NCI-H69 (cell line): ENCODE data around the gene CCDC102A.

ENCODE experiments used
- DNase-seq: peaks from one replicate; lab custom pipeline; 2025; lab: John Stamatoyannopoulos, UW

CCDC102A gene

DNA sequence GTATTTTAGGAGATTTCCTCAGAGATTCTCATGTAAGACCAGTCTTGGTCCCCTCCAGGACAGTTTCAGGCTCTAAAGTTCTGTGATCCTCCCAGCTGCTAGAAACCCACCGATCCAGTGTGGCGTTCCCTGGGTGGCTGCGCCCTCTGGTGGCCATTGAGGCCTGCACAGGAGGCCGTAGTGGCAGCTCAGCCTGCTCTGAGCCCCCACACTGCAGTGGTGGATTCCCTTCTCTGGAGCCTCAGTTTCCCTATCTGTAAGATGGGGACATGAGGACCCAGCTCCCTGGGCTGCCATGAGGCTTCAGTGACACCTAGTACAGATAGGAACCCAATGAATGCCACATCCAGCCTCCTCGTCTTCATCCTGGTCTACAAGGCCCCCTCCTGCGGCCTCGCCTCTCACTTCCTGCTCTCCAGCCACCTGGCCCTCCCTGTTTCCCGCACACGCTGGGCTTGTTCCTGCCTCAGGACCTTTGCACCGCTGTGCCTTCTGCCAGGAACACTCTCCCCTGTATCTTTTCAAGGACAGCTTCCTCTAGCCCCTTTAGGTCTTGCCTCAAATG, 16.5 kb downstream of the CCDC102A start:
- DNase-seq = peak; percentile 69

DNA sequence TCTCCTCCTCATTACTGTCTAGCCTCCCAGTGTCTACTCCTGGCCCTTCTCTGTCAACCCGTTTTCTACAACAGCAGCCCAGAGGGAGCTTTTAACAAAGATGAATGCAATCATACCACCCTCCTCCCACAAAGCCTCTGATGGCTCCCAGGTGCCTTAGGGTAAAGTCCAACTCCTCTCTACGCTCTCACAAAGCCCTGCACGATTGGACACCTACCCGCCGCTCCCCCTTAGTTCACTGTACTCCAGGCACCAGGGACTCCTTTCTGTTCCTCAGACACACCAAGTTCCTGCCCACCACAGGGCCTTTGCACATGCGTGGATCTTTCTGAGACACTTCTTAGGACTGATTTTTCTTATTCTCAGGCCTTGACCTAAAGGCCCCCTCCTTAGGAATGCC, 17.4 kb downstream of the CCDC102A start:
- no peak for DNase-seq

DNA sequence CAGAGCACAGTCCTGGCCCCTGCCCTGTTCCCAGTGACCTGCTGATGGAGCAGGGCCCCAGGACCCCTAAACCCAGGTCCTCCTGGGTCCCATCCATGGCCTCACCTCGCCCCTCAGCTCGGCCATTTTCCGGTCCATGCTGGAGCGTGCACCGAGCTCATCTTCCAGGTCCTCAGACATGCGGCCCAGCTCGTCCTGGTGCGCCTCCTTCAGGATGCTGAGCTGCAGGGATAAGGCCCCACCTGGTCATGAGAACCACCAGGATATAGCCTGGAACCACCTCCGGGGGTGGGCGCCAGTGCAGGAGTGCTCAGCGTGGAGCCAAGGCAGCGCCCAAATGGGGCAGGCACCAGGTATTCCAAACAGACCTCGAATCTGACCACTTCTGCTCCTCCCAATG, 17.9 kb downstream of the CCDC102A start:
- no peak for DNase-seq

DNA sequence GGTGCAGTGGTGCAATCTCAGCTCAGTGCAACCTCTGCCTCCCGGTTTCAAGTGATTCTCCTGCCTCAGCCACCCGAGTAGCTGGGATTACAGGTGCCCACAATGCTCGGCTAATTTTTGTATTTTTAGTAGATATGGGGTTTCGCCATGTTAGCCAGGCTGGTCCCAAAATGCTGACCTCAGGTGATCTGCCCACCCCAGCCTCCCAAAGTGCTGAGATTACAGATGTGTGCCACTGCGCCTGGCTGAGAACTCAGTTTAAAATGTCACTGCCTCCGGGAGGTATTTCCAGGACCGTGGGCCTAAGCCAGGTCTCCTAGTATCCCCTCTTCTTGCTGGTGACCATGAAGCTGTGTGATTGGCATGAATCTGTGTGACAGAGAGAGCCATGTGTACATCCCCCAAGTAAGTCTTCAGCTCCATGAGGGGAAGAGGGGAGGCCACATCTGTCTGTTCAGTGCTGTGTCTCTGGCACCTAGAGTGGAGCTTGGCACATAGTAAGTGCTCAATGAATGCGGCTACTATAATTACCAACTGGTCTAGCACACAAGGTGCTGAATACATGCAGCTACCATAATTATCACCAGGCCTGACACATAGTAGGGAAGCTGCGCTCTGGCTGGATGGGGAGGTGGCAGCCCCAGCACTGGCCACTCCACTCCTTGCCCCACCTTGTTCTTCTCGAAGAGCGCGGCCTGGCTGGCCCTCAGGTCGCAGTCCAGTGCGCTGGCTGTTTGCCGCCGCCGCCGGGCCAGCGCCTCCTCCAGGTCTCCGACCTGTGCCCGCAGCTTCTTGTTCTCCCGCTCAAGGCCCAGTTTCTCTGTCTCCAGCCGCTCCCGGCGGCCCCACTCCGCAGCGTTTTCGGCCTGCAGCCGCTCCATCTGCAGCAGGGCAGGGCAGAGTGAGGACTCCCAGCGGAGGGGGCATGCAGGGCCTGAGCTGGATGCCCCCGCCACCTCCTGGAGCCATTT, 18.7 kb downstream of the CCDC102A start:
- DNase-seq = no peak

DNA sequence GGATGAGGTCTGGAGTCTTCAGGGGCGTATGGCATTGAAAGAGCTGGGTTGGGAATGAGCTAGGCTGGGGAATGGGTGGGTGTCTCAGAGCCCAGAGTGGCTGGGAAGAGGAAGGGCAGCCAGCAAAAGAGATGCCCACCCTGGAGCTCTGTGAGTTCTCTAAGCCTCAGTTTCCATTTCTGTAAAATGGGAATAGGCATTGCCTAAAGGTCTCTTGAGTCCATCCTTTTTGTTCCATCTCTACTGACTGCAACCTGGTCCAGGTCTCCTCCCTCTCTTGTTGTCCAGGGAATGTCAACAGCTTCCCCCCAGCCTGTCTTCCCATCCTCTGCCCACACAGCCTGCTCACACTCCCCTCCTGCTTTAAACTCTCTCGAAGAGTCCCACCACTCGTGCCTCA, 19.6 kb downstream of the CCDC102A start:
- DNase-seq = no peak

DNA sequence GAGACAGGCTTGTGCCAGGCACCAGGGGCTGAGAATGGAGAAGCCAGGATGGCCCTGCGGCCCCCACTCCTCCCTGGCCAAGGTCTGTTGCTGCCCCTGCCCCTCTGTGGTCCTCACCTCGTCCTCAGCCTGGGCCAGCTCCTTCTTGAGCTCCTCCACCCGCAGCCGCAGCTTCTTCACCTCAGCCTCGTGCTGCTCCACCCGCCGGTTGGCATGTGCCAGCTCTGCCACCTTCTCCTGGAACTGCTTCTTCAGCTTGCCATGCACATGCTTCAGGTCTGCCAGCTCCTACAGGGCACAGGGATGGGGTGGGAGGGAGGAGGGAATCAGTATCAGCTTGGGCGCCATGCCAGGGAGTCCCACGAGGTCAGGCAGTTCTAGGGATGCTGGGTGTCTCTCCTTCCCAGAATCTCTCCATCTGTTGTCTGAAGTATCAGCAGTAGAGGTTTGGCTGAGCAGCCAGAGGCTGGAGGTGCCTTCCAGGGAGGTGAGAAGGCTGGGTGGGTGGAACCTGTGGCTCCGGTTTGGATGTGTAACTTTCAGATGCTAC, 20.1 kb downstream of the CCDC102A start:
- peak; percentile 52 for DNase-seq

DNA sequence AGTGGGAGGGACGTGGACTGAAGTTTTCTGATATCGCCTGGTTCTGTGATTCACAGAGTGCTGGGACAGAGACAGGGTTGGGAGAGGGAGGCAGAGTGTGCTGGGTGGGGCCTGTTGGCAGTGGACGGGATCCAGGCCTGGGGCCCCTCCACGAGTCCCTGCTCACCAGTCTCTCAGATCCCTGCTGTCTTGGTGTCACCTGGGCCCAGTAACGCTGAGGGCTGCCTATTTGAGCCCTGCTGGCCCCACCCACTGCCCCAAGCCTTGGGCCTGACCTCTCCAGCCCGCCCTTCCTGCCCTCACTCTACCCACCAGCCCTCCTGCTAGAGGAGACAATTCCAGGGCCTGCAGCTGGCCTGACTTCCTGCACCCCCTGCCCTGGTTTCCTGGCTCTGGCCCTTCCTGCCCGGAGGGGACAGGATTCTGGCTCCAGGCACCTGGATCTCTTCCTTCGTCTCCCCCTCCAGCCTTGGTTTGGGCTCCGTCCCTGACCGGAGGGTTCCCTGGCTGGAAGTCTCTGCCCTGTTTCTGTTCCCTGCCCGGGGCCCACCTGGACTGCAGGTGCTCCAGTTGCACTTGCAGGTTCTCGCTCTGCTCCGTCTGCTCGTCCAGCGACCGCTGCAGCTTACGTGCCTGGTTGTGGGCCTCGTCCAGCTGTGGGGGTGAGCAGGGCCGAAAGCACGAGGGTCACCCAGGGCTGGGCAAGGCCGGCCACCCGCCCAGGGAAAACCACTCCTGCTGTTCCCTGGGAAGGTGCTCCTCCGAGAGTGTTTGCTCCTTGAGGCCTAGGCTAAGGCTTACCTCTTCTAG, 21.4 kb downstream of the CCDC102A start:
- DNase-seq = no peak

DNA sequence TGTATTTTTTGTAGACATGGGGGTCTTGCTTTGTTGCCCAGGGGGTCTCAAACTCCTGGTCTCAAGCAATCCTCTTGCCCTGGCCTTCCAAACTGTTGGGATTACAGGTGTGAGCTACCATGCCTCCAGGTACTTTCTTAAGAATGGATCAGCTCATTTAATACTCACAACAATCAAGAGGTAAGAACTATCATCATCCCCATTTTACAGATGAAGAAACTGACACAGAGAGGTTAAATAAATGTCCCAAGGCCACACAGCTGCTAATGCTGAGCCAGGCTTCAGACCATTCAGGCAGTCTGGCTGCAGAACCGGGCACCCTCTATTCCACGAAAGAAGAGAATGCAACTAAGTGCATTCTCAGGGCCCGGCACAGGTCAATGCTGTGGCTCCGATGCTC, 22.0 kb downstream of the CCDC102A start:
- DNase-seq = no peak

DNA sequence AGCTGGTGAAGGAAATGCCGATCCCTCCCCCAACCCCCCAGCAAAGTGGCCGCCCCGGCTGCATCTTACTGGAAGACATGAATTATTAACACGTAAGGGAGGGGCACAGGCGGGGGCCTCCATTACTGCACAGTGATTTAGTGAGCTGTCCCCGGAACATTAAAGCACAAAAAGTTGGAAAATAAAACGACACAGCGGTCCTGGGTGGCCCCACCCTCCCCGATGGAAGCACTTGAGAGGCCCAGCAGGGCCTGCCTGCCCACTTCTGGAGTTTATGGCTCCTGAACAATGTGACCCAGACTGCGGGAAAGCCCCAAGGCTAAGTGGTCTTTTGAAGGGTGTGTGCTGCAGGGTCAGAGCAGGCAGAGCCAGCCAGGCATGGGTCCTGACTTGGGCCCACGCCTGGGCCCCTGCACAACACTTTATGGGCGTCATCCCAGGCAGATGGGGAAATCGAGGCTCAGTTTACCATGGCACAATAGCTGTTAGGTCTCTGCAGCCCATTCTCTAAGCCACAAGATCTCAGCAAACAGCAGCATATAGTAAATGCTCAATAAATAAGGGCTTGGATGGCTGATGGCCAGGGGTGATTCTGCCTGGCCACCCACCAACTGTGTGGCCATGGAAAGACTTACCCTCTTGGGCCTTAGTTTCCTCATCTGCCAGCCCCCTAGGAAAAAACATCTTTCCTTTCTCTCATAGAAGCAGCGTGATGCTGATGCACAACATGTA, 22.8 kb downstream of the CCDC102A start:
- DNase-seq = peak; percentile 4

DNA sequence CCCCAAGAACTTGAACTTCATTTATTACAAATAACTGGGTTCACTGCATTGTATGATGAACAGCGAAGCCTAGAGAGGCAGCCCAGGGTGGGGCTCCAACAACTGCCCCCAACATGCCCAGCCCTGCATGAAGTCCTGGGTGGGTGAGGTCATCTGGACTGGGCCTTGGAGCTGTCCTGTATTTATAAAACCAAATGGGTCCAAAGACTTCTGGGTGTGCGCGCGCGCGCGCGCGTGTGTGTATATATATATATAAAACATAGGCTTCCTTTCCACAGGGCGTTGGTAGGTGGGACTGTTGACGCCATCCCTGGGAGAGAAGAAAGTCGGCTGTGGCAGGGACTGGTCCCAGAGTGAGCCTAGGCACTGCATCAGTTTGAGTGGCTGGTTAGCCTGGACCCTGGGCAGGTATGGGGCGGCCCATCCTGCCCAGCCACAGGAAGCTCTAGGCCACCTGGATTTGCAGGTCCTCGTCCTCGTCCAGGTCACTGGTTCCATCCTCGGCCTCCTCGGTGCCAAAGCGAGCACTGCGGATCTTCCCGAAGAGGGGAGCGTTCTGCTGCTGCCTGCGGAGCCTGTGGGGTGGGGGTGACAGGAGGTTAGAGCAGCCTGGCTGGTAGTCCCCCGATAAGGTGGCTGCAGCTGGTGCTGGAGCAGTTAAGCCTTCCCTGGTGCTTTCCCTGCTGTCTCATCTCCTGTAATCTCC, 23.9 kb downstream of the CCDC102A start:
- no peak for DNase-seq

DNA sequence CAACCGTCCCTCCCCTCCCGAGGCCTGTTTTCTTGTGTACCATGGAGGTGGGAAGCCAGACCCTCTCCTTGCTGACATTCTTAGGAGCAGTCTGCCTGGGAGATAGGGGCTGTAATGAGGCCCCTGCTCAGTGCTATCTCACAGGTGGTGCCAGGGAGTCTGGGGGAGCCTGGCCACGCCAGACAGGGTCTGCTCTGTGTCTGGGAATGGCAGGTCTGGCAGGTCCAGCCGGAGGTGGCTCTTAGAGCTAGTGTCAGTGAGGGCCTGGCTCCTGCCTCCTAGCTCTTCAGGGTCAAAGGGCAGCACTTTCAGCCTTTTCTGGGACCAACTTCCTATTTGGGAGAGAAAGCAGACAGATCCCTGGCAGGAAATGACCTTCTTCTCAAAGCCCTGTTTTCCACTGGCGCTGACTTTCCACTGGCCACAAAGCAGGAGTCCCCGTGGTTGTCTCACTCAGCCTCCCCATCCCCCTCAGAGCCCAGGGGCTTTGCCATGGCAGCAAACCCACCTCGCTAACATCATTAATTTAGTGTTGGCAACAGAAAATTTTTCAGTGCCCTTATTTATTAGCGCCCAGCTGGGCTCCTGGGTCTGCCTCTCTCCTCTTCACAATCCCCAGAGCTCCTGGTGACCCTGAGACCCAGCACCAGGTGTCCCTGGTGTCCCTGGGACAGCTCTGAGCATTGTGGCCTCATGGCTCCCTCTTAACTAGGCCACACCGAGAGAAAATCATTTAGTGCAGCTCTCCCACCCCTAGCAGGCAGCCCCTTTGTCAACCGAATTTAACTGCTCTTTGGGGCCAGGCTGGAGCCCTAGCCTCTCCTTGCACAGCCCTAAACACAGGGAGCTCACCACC, 26.1 kb downstream of the CCDC102A start:
- DNase-seq = no peak

DNA sequence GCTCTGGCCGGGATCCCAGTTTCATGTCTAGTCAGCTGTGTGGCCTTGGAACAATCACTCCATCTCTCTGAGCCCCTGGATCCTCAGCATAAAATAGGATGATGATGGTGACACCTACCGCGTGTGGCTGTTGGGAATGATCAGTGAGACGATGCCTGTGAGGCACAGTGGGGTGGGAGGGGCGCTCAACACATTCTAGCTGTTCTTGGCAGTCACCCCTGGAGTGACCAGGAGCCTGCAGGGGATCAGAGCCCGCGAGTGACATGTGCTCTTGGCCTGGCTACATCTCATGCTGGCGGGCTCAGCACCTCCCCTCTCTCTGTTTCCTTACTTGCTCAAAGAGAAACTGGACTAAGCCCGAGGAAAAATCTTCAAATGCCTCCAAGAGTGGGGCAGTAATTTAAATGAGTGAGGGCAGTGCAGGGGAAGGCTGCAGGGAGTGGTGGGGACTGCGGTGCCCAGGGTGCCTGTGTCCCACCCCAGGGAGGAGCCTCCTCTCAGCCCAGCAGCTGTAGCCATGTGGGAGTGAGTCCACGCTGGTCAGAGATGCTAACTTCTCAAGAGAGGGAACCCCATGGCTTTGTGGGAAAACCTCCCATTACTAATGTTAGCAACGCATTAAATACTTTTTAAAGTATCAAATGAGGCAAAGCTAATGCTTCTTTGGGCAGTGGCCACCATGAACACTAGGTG, 27.0 kb downstream of the CCDC102A start:
- peak; percentile 9 for DNase-seq

DNA sequence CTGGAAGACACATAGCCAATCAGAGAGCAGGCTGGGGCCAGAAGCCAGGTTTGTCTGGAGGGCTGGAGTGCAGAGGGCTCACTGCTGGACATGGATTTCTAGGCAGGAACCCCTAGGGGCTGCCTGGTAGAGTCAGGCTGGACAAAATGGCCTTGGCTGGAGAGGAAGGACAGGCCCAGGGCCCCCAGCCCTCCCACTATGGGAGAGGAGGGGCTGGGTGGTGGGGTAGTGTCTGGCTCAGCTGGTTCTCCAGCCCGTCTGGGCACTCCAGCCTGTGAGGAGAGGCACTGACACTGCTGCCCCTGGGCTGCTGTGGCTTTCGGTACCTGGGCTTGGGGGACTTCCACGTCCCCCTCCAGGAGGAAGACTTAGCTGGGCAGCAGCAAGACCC, 28.3 kb downstream of the CCDC102A start:
- DNase-seq = no peak

DNA sequence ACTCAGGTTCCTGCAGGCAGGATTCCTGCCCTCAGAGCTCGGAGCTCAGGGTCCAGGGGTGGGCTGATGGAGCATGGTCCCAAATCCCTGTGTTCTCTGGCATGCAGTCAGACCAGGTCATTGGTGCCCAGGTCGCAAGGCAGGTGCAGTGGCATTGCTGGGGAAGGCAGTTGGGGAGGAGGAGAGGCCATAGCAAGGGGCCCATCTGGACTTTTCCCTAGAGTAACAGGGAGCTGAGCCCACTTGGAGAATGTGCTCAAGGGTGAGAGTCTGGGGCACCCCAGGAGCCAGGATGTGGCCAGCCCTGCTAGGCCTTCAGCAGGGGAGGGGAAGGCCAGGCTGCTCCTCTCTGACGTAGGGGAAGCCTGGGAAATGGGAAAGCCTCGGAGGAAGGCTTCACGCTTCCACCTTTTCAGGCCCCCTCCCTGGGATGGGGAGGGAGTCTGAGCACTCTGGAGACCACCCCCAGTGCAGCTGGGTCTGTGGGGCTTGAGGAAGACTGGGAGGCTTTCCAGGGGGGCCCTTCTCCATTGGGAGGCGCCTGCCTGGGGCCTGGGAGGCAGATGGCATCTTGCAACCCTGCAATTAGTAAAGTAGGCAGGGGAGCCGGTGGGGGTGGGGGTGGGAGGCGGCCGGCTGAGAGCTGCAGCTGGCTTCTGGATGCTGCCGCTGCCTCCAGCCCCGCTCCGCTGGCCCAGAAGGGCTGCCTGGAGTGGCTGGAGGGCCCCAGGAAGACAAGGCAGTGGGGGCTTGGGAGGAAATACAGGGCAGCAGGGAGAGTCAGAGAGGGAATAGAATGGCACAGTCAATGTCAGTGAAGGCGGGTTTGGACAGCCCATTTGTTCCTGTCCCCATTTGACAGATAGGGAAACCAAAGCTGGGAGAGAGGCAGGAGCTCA, 29.0 kb downstream of the CCDC102A start:
- peak; percentile 93 for DNase-seq

DNA sequence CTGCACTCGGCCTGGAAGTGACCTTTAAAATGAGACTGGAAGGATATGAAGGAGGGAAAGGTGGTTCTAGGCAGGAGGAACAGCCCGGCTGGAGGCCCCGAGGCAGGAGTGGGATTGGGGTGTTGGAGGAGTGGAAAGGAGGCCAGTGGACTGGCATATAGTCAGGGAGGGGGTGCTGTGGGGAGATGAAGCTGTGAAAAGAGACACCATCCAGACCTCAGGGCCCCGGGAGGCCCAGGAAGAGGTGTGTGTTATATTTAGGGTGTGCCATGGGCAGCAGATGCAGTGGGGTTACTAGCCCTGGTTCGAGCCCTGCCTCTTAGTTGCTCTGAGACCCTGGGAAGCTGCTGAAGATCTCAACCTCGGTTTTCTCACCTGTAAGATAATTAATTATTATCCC, 31.2 kb downstream of the CCDC102A start:
- DNase-seq = no peak

DNA sequence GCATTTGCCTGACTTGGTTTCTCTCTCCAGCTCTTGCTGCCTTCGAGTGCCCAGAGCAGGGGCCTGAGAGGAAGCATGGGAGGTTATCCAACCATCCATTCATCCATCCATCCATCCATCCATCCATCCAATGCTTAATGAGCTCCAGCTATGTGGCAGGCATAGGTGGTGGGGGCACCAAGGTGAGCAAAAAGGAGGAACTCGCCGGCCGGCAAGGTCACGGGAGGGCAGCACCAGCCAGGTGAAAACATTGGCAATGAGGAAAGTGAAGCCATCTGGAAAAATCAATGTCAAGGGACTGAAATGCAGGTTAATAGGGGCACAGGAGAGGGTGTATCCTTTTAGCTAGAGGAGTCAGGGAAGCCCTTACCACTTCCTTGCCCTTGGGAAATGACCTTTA, 31.9 kb downstream of the CCDC102A start:
- DNase-seq = no peak

DNA sequence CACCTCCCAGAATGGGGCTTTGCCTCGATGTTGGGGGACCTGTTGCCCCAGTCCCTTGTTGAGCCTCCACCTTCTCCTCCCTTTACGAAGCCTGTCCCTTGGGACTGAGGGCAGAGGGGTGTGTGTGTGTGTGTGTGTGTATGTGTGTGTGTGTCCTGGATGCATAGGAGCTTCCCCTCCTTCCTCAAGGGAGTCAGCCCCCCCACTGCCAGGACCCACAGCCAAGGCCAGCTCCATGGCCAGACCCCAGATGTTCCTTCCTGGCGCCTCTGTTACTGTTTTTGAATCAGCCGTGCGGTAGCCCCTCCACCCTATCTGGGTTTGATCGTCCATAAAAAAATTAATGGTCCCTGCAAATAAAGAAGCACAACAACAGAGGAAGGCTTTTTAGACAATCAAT, 32.4 kb downstream of the CCDC102A start:
- peak; percentile 62 for DNase-seq

DNA sequence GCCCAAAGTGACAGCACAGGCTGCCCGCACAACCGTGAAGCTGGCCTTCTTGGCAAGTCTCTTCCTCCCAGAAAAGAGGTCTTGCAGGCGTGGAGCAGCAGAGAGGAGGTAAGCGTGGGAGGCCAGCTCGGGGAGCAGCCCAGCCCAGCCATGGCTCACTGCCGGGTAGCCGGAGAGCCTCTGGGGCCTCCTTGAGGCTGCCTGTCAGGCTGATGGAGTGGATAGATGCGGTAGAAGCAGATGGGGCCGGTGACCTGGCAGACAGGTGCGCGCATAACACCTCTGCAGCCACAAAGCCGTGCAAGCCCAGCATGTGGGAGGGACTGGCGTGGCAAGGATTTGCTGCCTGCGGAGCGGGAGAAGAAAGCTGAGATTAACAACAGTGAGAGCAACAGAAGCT, 33.0 kb downstream of the CCDC102A start:
- peak; percentile 92 for DNase-seq
